Spleen (tissue), 7 donors: ENCODE measurements around the gene BRINP2.

ENCODE experiments used
- POLR2A ChIP-seq, 3 donors: fragments of 450-650 bp; IDR thresholded peaks; one replicate each; pipeline ENCODE4 v1.5.1; 2017; ENCODE audit warnings: antibody characterized with exemption in 3 of 3, mild to moderate bottlenecking in 1 of 3
- TF ChIP-seq, protein P1 (sequence below), 11 experiments: fragments of 200-600 bp in 7 of 11; fragments of 450-650 bp in 4 of 11; sonication (generic) in 4 of 11; IDR thresholded peaks in 8 of 11; conservative IDR thresholded peaks in 3 of 11; 1 replicate in 7 of 11; 2 replicates in 4 of 11; pipeline versions ENCODE4 v1.4.0 to v1.8.0; 2016 to 2021; ENCODE audit warnings: antibody characterized with exemption in 11 of 11, inconsistent platforms in 4 of 11, mild to moderate bottlenecking in 1 of 11
- donor health status: DM: no; HTN: no; CAD: no; lungs with moderate emphysema.
- donor health status: DM: no; HTN: no; CAD: no.
- donor health status: DM: no; HTN: no; CAD: no.

DNA sequence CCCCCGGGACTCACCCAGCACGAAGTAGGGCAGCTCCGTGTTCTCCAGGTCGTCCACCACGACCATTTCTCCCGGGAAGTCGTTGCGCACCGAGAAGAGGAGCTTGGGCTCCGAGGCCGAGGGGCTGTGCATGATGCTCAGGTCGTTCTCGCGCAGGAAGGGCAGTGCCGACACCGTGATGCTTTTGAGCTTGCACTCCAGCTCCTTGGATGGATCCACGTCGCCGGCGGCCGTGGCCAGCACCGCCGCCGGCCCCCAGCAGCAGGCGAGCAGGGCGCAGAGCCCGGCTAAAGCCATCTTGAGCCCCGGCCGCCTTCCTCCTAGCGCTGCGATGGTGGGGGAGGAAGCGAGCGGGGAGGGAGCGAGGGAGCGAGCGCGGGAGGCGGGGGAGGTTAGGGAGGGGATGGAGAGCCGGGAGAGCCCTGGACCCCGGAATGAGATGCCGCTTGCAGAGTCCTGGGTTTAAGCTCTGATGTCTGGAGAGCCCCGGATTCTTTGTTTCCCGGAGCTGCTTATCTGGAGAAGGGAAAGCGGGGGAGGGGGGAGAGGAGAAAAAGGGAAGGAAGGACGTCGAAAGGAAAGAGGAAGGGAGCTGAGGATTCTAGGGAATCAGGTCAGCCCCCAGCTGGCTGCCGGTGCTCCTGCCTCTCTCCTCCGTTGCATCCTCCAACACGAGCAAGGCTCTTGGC, 6.2 kb upstream of the BRINP2 start, which contains the start of gene ASTN1:
- TF ChIP-seq, protein P1, sequence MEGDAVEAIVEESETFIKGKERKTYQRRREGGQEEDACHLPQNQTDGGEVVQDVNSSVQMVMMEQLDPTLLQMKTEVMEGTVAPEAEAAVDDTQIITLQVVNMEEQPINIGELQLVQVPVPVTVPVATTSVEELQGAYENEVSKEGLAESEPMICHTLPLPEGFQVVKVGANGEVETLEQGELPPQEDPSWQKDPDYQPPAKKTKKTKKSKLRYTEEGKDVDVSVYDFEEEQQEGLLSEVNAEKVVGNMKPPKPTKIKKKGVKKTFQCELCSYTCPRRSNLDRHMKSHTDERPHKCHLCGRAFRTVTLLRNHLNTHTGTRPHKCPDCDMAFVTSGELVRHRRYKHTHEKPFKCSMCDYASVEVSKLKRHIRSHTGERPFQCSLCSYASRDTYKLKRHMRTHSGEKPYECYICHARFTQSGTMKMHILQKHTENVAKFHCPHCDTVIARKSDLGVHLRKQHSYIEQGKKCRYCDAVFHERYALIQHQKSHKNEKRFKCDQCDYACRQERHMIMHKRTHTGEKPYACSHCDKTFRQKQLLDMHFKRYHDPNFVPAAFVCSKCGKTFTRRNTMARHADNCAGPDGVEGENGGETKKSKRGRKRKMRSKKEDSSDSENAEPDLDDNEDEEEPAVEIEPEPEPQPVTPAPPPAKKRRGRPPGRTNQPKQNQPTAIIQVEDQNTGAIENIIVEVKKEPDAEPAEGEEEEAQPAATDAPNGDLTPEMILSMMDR (IDR thresholded peaks at IDR 0.05 in 8 of 11, conservative IDR thresholded peaks at IDR 0.05 in 3 of 11), result no peak
- no peak for TF ChIP-seq POLR2A (IDR thresholded peaks at IDR 0.05)
